Measurements from ENCODE around the gene CUL4A. TPM values are rescaled to one million over a fixed set of nuclear protein-coding genes. Genes with fewer than 3 reads are reported as not detected.
"Not testable (repeated sequence)": the region's sequence is repeated elsewhere in the genome, so short reads cannot be mapped to it uniquely, and the experiment has no call there.

CUL4A gene
- total RNA-seq, 1 experiment from 2014 or later = 83.4 TPM

DNA sequence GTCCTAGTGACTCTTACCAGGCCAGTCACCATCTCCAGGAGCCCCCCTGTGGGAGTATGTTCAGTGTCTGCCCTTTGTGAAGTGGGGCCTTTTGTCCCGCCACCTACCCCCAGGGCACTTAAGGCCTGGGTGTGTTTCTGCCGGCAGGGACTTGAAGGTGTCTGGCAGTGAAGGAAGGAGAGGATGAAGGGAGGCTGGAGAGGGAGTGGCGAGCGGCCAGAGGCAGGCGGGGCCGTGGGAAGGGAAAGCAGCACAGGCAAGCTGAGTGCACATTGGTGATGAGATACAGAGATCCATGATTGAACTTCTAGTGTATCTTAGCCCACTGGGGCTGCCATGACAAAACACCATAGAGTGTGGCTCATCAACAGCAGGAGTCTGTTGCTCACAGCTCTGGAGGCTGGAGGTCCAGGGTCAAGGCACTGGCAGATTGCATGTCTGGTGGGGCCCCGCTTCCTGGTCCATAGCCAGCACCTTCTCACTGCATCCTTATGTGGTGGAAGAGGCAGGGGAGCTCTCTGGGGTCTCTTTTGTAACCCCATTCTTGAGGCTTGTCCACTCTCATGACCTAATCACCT is 17.5 kb downstream of the CUL4A start:
- DNase-seq (ENCODE audit: low read depth) = no peak
- in situ Hi-C loops (cut with HindIII; ENCODE audit: low pct_unique_long_range_greater_than_20kb, low sequenced_read_pairs) = no loop called here

DNA sequence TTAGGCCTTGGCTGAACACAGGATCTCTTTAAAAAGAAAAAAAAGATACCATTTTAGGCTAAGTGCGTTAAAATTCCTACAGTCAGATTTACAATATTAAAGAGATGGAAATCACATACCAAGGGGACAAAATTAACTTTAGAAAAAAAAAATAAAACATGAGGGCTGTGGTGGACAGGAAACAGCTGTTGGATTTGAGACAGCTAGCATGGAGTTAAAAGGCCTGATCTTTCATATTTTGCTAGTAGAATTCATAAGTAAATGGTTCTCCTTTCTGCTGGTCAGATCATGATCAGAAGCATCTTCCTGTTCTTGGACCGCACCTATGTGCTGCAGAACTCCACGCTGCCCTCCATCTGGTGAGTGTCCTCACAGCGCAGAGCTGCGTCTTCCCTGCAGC is 19.7 kb downstream of the CUL4A start:
- DNase-seq (ENCODE audit: low read depth) = no peak
- in situ Hi-C loops (cut with HindIII; ENCODE audit: low pct_unique_long_range_greater_than_20kb, low sequenced_read_pairs) = no loop called here

DNA sequence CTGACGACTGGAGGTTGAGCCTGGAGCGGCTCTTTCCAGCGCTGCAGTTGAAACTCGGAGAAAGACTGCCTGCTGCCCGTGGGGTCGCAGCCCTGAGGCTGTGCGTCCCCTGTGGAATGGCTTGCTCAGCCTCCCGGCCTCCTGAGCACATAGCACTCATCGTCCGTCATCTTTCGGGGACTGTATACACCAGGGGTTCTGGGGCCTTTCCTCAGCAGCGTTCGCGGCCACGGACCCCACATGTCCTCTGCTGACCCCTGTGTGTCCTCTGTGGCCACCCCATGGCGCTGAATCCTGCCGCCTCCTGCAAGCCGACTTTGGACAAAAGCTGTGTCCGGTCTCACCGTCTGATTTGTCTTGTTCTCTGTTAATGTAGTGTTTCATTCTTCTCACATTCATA is 20.4 kb downstream of the CUL4A start:
- no peak for DNase-seq (ENCODE audit: low read depth)
- in situ Hi-C loops (cut with HindIII; ENCODE audit: low pct_unique_long_range_greater_than_20kb, low sequenced_read_pairs) = no loop called here

DNA sequence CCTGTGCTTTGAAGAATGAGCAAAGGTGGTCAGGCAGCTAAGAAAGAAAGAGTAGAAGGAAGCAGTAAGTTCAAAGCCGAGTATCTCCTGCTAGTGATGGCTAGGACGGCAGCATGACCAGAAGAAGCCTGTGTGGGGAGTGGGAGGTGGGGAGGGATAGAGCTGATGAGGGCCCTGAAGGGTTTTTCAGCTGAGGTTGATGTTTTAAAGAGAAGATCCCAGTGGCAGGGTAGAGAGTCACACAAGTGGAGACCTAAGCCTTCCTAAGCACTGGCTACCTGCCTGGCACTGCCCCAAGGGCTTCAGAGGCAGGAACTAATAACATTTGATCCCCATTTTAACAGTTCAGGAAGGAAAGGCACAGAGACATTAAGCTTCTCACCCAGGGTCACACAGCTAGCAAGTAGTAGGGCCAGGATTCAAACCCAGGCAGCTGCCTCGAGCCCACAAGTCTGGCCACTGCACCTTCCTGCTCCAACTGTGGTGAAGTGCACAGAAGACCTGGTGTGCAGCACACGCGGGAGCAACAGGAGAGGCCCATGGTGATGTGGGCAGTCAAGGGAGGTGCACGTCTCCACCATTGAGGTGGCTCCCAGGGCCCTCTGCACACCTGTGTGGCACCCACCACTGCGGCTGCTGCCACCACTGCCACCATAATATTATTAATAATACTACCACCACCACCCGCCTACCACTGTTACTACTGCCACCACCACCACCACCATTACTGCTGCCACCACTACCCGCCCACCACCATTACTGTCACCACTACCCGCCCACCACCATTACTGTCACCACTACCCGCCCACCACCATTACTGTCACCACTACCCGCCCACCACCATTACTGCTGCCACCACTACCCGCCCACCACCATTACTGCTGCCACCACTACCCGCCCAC is 22.1 kb downstream of the CUL4A start:
- in situ Hi-C loops (cut with HindIII; ENCODE audit: low pct_unique_long_range_greater_than_20kb, low sequenced_read_pairs) = no loop called here

DNA sequence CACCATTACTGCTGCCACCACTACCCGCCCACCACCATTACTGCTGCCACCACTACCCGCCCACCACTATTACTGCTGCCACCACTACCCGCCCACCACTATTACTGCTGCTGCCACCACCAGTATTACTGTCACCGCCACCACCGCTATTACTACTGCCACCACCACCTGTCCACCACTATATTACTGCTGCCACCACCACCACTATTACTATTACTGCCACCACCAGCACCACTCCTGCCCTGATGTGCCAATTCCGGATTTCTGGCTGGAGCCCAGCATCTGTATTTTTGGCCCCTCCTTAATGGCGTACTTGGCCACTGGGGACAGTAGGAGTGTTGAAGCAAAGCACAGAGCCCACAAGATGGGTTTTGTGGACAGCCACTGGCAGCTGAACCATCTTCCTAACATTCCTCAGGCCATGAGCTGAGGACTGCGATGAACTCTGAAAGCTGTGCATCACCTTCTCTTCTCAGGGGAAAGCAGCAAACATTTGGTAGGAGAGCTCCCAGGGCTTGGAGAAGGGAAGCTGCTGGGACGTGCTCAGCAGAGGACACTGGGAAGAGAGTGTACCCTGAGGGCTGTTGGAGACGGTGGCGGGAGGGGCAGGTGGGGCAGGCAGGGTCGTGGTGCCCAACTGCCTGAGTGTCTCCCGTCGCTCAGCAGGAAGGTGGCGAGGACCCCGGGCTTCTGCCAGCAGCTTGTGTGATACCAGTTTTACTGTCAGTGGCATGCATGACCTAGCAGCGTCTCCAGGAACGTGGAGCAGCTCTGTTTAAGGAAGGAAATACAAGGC is 23.0 kb downstream of the CUL4A start:
- DNase-seq (ENCODE audit: low read depth) = no peak
- in situ Hi-C loops (cut with HindIII; ENCODE audit: low pct_unique_long_range_greater_than_20kb, low sequenced_read_pairs) = no loop called here

More for the DNA sequence above, 22.1 kb downstream of the CUL4A start:
- no peak for DNase-seq (ENCODE audit: low read depth)

DNA sequence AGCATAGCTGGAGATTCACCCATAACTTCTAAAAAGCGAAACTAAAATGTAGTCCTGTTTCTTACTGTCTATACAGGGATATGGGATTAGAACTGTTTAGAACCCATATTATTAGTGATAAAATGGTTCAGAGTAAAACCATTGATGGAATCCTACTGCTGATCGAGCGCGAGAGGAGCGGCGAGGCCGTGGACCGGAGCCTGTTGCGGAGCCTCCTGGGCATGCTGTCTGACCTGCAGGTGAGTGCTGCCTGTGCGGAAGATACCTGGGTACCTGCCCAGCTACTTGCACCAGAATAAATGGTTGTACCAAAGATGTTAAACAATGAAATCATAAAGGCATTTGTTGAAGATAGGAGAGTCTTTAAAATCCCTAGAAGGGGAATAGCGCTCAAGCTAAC is 23.7 kb downstream of the CUL4A start:
- in situ Hi-C loops (cut with HindIII; ENCODE audit: low pct_unique_long_range_greater_than_20kb, low sequenced_read_pairs) = no loop called here
- DNase-seq (ENCODE audit: low read depth) = no peak

DNA sequence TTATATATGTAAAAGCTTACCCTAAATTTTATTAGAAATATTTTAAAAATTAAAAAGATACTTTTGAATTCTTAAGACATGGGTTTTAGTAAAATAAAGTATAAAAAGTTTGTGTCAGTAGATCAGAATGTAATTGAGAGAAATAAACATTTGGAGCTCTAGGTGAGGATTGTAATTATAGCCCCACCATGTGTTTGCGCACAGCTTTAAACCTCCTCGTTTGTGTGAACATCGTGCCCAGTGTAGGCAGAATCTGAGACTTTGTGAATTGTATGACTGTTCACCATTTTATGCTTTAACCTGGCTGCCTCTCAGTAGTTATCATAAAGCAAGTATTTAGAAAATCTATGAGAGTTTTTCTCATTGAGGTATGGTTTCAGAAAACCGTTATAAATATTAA is 29.1 kb downstream of the CUL4A start:
- DNase-seq (ENCODE audit: low read depth) = no peak
- in situ Hi-C loops (cut with HindIII; ENCODE audit: low pct_unique_long_range_greater_than_20kb, low sequenced_read_pairs) = no loop called here

DNA sequence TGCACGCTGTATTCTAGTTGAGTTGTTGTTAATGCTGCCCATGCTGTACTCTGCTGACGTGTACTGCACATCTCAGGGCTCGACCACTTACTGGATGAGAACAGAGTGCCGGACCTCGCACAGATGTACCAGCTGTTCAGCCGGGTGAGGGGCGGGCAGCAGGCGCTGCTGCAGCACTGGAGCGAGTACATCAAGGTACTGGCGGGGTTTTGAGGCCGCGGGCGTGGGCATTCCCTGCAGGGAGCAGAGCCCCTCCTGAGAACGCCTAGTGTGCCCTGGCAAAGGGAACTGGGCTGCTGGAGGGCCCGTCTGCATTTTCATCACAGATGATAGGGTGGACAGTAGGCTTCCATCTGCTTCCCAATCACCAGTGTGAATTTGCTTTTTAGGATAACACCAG is 29.9 kb downstream of the CUL4A start:
- in situ Hi-C loops (cut with HindIII; ENCODE audit: low pct_unique_long_range_greater_than_20kb, low sequenced_read_pairs) = no loop called here
- DNase-seq (ENCODE audit: low read depth) = no peak

DNA sequence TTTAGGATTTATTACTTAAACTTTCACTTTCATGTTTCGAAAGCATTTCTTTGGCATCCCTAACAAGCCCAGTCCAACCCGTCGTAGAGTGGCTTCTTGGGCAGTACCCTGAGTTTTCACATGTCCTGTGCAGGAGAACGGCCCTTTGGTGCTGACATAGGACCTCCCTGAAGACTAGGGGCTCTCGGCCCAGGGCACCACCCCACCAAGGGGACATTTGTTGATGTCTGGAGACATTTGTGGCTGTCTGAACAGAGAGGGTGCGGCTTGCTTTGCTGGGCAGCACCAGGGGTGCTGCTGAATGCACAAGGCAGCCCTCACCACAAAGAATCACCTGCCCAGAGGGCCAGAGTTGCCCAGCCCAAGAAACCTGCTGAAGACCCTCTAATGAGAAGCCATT is 30.6 kb downstream of the CUL4A start:
- in situ Hi-C loops (cut with HindIII; ENCODE audit: low pct_unique_long_range_greater_than_20kb, low sequenced_read_pairs) = no loop called here
- DNase-seq (ENCODE audit: low read depth) = no peak

DNA sequence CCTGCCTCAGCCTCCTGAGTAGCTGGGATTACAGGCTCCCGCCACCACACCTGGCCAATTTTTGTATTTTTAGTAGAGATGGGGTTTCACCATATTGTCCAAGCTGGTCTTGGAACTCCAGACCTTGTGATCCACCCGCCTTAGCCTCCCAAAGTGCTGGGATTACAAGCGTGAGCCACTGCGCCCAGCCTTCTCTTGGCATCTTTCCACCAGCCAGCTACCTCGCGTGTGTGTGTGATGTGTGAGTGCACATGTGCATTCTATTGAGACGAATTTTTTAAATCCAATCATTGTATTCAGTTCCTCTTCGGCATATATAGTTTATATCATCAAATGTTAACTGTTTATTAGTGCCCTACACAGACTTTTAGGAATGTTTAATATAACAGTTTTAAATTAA is 32.2 kb downstream of the CUL4A start:
- DNase-seq (ENCODE audit: low read depth); in situ Hi-C loops (cut with HindIII; ENCODE audit: low pct_unique_long_range_greater_than_20kb, low sequenced_read_pairs): not testable (repeated sequence)

DNA sequence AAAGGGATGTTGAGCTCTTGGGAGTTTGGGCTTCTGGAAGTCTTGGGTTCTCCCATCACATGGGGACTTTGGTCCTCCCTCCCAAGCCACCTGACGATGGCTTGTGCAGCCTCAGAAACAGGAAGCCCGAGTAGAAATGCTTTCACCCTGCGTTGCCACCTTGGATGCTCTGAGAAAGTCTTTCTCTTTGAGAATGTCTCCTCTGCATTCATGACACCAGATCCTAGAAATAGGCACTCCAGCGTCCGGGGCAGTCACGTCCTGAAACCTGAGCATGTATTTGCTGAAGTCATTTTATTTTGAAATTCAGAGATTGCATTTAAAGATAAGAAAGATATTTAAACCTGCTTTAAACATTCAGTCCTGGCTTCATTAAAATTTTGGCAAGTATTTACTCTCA is 34.4 kb downstream of the CUL4A start:
- no peak for DNase-seq (ENCODE audit: low read depth)
- in situ Hi-C loops (cut with HindIII; ENCODE audit: low pct_unique_long_range_greater_than_20kb, low sequenced_read_pairs) = no loop called here

DNA sequence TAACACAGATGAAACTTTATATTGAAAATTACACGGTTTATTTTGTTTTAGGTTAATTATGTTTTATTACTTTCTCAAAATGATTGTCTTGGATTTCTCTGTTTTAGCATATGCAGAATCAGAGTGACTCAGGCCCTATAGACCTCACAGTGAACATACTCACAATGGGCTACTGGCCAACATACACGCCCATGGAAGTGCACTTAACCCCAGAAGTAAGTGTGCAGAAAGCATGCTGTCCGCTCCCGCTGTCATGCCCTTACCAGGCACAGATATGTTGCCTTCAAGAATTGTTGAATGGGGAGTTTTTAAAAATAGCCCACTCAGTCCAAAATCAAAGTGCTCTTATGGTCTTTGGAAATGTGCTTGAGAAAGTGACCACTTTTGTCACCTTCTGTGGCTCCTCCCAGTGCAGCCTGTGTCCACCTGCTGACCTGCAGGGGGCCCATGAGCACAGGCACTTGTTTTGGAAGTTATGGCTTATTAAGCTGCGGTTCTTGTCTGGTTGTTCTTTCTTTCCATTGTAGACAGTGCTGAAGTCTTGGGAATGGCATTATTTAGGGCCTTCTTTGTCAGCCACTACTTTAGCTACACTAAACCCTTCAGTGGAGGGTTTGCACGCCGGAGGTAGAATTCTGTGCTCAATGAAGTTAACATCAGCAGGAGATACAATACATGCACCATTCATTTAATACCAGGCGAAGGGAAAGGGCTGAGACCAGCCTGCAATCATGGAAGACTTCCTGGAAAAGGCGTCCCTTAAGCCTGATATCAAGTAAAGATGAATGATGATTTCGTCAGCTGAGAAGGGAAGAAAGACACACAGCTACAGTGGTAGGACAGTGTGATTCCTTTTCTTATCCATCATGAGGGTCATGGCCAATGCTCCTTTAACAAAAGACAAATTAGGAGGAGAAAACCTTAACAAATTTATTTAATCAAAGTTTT is 36.7 kb downstream of the CUL4A start:
- in situ Hi-C loops (cut with HindIII; ENCODE audit: low pct_unique_long_range_greater_than_20kb, low sequenced_read_pairs) = no loop called here
- peak; percentile 25 for DNase-seq (ENCODE audit: low read depth)

DNA sequence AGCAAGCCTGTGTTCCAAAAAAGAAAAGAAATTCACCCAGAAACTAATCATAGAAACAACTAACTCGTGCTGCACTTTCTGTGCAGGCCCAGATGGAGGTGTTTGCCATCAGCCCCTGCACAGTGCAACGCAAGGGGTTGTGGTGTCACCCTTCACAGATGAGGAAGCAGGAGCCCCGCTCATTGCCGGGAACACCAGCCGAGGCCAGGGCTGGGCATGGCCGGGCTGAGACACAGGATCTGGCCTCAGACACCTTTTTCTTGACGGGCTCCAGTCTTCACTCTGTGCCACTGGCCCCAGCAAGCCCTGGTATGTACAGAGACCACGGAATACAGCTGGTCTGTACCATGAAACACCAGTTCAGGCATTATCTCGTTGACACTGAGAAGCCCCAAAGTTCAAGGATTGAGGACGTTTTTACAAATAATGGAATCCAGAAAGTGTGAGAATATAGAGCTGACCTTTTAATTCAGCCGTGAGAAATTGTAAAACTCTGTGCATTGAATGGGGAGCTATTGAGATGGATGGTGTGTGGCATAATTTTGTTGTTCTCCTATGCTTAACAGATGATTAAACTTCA is 43.2 kb downstream of the CUL4A start:
- in situ Hi-C loops (cut with HindIII; ENCODE audit: low pct_unique_long_range_greater_than_20kb, low sequenced_read_pairs) = no loop called here
- no peak for DNase-seq (ENCODE audit: low read depth)

DNA sequence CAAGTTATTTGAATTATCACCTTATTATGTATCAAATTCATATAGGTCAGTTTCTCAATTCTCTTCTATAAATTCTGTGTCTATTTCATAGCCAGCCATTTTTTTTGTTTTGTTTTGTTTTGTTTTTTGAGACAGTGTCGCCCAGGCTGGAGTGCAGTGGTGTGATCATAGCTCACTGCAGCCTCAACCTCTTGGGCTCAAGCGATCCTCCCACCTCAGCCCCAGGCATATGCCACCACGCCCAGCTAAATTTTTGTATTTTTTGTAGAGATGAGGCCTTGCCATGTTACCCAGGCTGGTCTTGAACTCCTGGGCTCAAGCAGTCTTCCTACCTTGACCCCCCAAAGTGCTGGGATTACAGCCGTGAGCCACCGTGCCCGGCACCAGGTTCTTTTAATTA is 48.5 kb downstream of the CUL4A start:
- DNase-seq (ENCODE audit: low read depth); in situ Hi-C loops (cut with HindIII; ENCODE audit: low pct_unique_long_range_greater_than_20kb, low sequenced_read_pairs): not testable (repeated sequence)

DNA sequence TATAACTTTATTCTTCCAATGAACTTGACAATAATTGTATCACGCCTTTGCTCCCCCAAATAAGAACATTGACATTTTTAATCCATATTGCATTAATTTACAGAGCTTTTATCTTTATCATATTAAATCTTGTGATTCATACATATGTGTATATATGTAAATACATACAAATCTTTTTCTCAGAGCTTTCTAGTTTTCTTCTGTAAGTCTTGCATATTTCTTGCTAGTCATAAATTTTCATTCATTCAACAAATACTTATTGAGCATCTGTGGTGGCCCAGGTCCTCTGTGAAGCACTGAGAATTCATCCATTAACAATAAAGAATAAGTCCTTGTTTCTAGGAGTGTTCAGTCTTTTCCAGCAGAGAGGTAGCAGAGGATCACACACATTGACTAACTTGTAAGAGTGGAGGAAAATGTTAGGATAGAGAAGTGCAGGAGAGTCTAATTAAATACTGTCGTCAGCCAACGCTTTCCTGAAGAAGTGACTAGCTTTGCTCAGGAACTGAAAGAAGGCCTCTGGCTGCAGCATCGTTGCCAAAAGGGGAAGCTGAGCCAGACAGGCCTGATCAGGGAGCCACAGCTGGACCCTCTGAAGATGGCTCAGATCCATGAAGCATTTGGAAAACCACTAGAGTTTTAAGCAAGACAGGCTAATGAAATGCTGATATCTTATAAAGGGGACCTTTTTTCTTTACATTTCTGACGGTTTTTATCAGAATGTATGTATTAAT is 49.1 kb downstream of the CUL4A start:
- in situ Hi-C loops (cut with HindIII; ENCODE audit: low pct_unique_long_range_greater_than_20kb, low sequenced_read_pairs) = no loop called here
- no peak for DNase-seq (ENCODE audit: low read depth)

DNA sequence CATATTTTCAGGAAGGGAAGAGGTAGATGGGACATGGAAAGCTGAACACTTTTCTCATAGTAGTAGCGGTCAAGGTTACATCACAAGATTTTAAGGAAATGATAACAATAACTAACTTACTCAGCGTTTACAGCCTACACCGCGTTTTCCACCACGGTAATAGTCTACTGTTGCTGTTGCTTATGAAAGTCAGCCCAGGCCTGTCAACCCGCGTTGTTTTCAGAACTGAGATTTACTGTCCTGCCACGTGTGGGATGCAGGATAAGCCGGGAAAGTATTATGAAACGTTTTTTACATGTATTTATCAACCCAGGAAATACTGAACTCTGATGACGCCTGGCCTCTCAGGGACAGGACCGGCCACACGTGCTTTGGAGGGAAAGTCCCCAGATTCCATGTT is 51.6 kb downstream of the CUL4A start:
- DNase-seq (ENCODE audit: low read depth) = no peak
- in situ Hi-C loops (cut with HindIII; ENCODE audit: low pct_unique_long_range_greater_than_20kb, low sequenced_read_pairs) = no loop called here

DNA sequence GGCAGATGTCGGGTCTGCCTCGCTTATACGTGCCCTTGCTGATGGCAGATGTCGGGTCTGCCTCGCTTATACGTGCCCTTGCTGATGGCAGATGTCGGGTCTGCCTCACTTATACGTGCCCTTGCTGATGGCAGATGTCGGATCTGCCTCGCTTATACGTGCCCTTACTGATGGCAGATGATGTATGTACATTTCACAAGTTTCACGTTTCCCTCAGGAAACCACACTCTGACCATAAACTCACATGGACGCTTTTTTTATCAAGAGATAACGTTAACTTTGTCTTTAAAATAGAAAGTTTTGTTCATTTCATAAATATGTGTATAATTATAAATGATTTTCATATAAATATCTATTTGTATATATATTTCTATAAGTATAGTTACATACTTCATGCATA is 53.6 kb downstream of the CUL4A start:
- in situ Hi-C loops (cut with HindIII; ENCODE audit: low pct_unique_long_range_greater_than_20kb, low sequenced_read_pairs); DNase-seq (ENCODE audit: low read depth): not testable (repeated sequence)

Data from Caki2 (cell line).